ENCODE data around the gene TOP2A. TPM values are rescaled to one million over a fixed set of nuclear protein-coding genes. Genes with fewer than 3 reads are reported as not detected.
A peak's percentile ranks its signal among the peaks of the same experiment; 100 is the strongest.

TOP2A gene
- total and polyA plus RNA-seq, 9 of the 15 experiments (the other 6 are each of a cell fraction or from before 2014, with no cell fraction given) = 133 to 347 (median 259) TPM

DNA sequence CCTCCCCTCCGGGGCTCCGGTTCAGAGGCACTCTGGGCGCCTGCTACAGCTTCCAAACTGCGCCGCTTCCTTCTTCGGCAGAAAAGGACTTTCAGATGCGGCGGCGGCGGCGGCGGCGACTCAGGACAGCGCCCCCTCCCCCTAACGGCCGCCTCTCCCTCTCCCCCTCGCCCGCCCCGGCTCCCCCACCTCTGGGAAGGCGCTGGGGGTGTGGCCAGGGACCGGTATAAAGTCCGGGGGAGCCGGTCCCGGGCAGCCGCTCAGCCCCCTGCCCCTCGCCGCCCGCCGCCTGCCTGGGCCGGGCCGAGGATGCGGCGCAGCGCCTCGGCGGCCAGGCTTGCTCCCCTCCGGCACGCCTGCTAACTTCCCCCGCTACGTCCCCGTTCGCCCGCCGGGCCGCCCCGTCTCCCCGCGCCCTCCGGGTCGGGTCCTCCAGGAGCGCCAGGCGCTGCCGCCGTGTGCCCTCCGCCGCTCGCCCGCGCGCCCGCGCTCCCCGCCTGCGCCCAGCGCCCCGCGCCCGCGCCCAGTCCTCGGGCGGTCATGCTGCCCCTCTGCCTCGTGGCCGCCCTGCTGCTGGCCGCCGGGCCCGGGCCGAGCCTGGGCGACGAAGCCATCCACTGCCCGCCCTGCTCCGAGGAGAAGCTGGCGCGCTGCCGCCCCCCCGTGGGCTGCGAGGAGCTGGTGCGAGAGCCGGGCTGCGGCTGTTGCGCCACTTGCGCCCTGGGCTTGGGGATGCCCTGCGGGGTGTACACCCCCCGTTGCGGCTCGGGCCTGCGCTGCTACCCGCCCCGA lies 25.7 kb upstream of the TOP2A start, which contains the start of gene IGFBP4 (continued):
- TF ChIP-seq, protein P1, sequence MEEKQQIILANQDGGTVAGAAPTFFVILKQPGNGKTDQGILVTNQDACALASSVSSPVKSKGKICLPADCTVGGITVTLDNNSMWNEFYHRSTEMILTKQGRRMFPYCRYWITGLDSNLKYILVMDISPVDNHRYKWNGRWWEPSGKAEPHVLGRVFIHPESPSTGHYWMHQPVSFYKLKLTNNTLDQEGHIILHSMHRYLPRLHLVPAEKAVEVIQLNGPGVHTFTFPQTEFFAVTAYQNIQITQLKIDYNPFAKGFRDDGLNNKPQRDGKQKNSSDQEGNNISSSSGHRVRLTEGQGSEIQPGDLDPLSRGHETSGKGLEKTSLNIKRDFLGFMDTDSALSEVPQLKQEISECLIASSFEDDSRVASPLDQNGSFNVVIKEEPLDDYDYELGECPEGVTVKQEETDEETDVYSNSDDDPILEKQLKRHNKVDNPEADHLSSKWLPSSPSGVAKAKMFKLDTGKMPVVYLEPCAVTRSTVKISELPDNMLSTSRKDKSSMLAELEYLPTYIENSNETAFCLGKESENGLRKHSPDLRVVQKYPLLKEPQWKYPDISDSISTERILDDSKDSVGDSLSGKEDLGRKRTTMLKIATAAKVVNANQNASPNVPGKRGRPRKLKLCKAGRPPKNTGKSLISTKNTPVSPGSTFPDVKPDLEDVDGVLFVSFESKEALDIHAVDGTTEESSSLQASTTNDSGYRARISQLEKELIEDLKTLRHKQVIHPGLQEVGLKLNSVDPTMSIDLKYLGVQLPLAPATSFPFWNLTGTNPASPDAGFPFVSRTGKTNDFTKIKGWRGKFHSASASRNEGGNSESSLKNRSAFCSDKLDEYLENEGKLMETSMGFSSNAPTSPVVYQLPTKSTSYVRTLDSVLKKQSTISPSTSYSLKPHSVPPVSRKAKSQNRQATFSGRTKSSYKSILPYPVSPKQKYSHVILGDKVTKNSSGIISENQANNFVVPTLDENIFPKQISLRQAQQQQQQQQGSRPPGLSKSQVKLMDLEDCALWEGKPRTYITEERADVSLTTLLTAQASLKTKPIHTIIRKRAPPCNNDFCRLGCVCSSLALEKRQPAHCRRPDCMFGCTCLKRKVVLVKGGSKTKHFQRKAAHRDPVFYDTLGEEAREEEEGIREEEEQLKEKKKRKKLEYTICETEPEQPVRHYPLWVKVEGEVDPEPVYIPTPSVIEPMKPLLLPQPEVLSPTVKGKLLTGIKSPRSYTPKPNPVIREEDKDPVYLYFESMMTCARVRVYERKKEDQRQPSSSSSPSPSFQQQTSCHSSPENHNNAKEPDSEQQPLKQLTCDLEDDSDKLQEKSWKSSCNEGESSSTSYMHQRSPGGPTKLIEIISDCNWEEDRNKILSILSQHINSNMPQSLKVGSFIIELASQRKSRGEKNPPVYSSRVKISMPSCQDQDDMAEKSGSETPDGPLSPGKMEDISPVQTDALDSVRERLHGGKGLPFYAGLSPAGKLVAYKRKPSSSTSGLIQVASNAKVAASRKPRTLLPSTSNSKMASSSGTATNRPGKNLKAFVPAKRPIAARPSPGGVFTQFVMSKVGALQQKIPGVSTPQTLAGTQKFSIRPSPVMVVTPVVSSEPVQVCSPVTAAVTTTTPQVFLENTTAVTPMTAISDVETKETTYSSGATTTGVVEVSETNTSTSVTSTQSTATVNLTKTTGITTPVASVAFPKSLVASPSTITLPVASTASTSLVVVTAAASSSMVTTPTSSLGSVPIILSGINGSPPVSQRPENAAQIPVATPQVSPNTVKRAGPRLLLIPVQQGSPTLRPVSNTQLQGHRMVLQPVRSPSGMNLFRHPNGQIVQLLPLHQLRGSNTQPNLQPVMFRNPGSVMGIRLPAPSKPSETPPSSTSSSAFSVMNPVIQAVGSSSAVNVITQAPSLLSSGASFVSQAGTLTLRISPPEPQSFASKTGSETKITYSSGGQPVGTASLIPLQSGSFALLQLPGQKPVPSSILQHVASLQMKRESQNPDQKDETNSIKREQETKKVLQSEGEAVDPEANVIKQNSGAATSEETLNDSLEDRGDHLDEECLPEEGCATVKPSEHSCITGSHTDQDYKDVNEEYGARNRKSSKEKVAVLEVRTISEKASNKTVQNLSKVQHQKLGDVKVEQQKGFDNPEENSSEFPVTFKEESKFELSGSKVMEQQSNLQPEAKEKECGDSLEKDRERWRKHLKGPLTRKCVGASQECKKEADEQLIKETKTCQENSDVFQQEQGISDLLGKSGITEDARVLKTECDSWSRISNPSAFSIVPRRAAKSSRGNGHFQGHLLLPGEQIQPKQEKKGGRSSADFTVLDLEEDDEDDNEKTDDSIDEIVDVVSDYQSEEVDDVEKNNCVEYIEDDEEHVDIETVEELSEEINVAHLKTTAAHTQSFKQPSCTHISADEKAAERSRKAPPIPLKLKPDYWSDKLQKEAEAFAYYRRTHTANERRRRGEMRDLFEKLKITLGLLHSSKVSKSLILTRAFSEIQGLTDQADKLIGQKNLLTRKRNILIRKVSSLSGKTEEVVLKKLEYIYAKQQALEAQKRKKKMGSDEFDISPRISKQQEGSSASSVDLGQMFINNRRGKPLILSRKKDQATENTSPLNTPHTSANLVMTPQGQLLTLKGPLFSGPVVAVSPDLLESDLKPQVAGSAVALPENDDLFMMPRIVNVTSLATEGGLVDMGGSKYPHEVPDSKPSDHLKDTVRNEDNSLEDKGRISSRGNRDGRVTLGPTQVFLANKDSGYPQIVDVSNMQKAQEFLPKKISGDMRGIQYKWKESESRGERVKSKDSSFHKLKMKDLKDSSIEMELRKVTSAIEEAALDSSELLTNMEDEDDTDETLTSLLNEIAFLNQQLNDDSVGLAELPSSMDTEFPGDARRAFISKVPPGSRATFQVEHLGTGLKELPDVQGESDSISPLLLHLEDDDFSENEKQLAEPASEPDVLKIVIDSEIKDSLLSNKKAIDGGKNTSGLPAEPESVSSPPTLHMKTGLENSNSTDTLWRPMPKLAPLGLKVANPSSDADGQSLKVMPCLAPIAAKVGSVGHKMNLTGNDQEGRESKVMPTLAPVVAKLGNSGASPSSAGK (IDR thresholded peaks at IDR 0.05) = peak; percentile 75
- TF ChIP-seq U2AF1 (optimal IDR thresholded peaks at IDR 0.05; ENCODE audit: low read depth, low read length) (peak; percentile 63), CBX1 (IDR thresholded peaks at IDR 0.05; ENCODE audit: low read depth) (no peak)
- TF ChIP-seq, protein P2, sequence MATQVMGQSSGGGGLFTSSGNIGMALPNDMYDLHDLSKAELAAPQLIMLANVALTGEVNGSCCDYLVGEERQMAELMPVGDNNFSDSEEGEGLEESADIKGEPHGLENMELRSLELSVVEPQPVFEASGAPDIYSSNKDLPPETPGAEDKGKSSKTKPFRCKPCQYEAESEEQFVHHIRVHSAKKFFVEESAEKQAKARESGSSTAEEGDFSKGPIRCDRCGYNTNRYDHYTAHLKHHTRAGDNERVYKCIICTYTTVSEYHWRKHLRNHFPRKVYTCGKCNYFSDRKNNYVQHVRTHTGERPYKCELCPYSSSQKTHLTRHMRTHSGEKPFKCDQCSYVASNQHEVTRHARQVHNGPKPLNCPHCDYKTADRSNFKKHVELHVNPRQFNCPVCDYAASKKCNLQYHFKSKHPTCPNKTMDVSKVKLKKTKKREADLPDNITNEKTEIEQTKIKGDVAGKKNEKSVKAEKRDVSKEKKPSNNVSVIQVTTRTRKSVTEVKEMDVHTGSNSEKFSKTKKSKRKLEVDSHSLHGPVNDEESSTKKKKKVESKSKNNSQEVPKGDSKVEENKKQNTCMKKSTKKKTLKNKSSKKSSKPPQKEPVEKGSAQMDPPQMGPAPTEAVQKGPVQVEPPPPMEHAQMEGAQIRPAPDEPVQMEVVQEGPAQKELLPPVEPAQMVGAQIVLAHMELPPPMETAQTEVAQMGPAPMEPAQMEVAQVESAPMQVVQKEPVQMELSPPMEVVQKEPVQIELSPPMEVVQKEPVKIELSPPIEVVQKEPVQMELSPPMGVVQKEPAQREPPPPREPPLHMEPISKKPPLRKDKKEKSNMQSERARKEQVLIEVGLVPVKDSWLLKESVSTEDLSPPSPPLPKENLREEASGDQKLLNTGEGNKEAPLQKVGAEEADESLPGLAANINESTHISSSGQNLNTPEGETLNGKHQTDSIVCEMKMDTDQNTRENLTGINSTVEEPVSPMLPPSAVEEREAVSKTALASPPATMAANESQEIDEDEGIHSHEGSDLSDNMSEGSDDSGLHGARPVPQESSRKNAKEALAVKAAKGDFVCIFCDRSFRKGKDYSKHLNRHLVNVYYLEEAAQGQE (IDR thresholded peaks at IDR 0.05; ENCODE audit: borderline replicate concordance) = peak; percentile 51
- TF ChIP-seq, protein P2 (CRISPR knock-in tag; IDR thresholded peaks at IDR 0.05; ENCODE audit: low read depth) = no peak
